Measurements from ENCODE around the gene ZC3HAV1L.
"Not testable (repeated sequence)": the region's sequence is repeated elsewhere in the genome, so short reads cannot be mapped to it uniquely, and the experiment has no call there.

ZC3HAV1L gene

GRCh38 chr7:138979226-138979979, 56.4 kb downstream of the ZC3HAV1L start:
- H3K36me3 Mint-ChIP-seq, result no peaks in the 10 kb centered on the region
- no peak overlapping the region for H3K4me3 Mint-ChIP-seq
- DNase-seq (no peak), ATAC-seq (replicated peaks) (no peak)
- no peak overlapping the region for H3K27ac Mint-ChIP-seq
- H3K9me3 Mint-ChIP-seq, result no peaks in the 10 kb centered on the region
- peaks cover 43 to 54% of the 10 kb centered on the region in 2 donors for H3K27me3 Mint-ChIP-seq
- H3K4me1 Mint-ChIP-seq, result peaks cover 4 to 15% of the 10 kb centered on the region in 2 donors

DNA sequence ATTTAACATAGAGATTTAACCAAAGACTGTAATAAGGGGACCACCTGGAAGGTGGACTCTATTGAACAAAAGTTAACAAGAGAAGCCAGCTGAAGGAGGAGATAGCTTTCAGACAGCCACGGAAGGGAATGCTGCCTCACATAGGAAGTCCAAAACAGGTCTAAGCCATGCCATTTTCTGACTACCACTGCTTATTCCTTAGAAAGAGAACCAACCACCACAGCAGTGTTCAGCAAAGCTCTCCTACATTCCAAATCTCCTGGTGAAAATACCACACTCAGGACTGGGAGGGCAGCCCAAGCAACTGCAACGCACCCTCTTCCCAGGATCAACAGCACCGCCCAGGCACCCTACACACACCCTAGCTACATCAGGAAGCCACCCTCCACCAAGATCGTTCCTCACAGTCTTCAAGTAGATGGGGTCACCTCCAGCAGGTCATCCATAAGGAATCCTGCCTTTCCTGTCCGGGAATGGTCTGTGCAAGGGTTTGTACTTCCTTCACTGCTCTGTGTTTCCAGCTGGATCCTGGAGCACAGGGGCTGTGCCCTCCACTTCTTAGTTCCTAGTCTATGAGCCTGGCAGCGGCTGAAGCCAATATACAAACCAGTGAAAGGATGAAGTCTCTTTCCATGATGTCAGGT, 57.2 kb downstream of the ZC3HAV1L start:
- Mint-ChIP-seq H3K36me3 (no peaks in the 10 kb centered on the region), H3K4me3 (no peak overlapping the region), H3K4me1 (peaks cover 4 to 15% of the 10 kb centered on the region in 2 donors), H3K27me3 (peaks cover 43 to 54% of the 10 kb centered on the region in 2 donors), H3K27ac (no peak overlapping the region), H3K9me3 (no peaks in the 10 kb centered on the region)
- no peak for ATAC-seq (replicated peaks)
- DNase-seq, result no peak

- H3K4me1 Mint-ChIP-seq; H3K27ac Mint-ChIP-seq; H3K9me3 Mint-ChIP-seq; DNase-seq; ATAC-seq (replicated peaks); H3K4me3 Mint-ChIP-seq; H3K36me3 Mint-ChIP-seq: not testable (repeated sequence)
- H3K27me3 Mint-ChIP-seq, result peaks cover 46% of the 10 kb centered on the region in 2 donors
These were observed 59.7 kb downstream of the ZC3HAV1L start for GRCh38 chr7:138976161-138976560.
